GM19328 (cell line): ENCODE measurements around the gene FOXO4.
"Not testable (repeated sequence)": the region's sequence is repeated elsewhere in the genome, so short reads cannot be mapped to it uniquely, and the experiment has no call there.

Experiments used
- ATAC-seq: cut with Tn5 transposase; IDR thresholded peaks from one replicate; pipeline ENCODE4 v1.9.1; 2021; ENCODE audit warnings: mild to moderate bottlenecking, moderate library complexity; ENCODE audit not compliant: unreplicated experiment

FOXO4 gene

DNA sequence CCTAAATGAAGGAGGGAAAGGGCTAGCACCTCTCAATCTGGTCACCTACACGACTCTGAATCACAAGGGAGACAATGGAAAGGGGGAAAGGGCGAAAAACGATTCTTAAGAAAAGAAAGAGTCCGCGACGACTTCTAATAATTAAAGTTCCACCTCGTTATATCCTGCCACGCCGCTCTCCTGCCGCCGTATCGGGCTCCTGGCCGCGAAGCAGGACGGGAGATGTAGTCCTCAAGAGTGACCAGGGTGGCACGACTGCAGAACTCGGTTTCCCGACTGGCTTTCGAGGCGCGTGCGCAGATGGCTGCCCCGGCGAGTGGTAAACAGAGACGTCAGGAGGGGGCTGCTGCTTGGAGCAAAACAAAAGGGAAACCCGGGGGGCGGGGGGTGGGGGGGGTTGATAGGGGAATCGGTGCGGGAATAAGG lies at the start of gene FOXO4:
Gene FOXO4, plus strand, starts transcription at position 297 of the 426 bp plus-strand sequence. CDS start 678 bp downstream, outside the sequence.
- no peak for ATAC-seq

- ATAC-seq: not testable (repeated sequence)
Observed at GRCh38 chrX:71047891-71048290, 47.8 kb upstream of the FOXO4 start.

GRCh38 chrX:71052721-71053120 lies 42.9 kb upstream of the FOXO4 start:
- no peak for ATAC-seq

- no peak for ATAC-seq
Observed at GRCh38 chrX:71053217-71053621, 42.4 kb upstream of the FOXO4 start.

DNA sequence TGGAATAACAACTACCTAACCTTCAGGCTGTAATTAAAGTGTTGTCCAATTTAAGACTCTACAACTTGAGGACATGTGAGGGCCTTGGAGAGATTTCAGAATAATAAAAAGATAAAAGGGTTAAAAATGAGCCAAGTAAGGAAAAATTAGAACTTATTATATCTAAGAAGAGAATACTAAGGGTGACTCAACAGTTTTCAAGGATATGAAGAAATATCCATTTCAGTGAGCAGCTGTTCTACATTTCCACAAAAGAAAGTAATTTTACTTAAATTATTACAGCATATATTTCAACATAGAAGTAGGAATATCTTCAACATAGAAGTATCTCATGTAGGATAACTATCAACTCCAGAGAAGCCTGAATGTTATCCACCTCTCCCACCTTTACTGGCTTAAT lies 38.8 kb upstream of the FOXO4 start:
- no peak for ATAC-seq

- ATAC-seq: no peak
Observed at GRCh38 chrX:71057848-71058530, 37.7 kb upstream of the FOXO4 start.

- ATAC-seq: no peak
Observed at GRCh38 chrX:71060127-71060526, 35.5 kb upstream of the FOXO4 start.

- ATAC-seq: no peak
Observed at GRCh38 chrX:71067089-71067488, 28.6 kb upstream of the FOXO4 start.

GRCh38 chrX:71067712-71068043 lies 28.0 kb upstream of the FOXO4 start:
- no peak for ATAC-seq

DNA sequence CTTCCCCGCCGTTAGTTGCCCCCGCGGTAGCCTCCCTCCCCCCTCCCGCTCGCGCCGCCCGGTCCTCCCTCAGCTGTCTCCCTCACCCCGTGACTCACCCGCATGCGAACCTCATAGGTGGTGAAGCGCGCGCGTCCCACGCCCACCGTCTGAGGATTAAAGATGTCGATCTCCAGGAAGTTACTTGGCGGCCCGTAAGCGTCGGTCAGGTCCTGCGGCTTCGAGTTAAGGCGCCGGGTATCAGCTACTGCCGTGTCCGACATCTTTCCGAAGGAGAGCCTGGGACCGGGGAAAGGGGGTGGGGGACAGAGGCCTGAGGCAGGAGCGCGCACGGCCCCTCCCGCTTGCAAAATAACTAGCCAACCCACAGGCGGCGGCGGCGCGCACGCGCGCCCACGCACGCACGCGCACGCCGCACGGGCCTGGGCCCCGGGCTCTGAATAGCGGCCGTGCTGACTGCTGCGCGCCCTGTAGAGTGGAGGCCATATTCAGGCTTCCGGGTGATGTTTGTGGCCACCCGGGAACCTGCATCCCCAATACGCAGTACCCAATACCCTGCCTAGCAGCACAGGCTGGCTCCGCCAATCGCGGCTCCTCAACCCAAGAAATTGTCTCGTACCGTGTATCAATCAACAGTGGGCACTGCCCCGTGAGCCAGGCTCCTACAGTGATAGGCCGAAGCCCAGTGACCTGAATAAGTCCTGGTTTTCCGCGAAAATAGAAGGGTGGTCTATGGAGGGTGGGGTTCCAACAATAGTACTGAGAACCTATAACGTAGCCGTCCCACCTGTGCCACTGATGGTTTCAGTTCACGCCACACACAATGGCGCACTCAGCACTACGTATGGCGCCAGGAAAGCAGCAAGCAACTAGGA lies 27.4 kb upstream of the FOXO4 start, which contains the start of gene SNX12:
Gene SNX12, minus strand, starts transcription at position 291 of the 875 bp plus-strand sequence. Its CDS starts 28 bp downstream, at position 263.
- peak; percentile 92 for ATAC-seq

DNA sequence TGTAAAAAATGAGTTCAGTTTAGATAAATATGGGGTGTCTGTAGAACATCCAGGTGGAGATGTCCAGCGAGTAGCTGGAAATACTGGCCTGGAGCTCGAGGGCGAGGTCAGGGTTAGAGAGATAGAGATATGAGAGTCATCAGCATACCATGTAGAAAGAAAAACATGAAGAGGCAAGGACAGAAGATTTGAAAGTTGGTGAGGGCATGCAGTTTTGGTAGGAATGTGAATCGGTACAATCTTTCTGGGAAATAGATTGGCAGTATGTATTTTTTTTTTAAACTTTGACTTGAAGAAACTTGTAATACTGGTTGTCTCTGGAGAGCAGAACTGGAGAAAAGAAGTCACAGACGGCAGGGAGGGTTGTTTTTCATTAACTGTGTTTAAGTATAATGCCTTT lies 25.1 kb upstream of the FOXO4 start:
- no peak for ATAC-seq

DNA sequence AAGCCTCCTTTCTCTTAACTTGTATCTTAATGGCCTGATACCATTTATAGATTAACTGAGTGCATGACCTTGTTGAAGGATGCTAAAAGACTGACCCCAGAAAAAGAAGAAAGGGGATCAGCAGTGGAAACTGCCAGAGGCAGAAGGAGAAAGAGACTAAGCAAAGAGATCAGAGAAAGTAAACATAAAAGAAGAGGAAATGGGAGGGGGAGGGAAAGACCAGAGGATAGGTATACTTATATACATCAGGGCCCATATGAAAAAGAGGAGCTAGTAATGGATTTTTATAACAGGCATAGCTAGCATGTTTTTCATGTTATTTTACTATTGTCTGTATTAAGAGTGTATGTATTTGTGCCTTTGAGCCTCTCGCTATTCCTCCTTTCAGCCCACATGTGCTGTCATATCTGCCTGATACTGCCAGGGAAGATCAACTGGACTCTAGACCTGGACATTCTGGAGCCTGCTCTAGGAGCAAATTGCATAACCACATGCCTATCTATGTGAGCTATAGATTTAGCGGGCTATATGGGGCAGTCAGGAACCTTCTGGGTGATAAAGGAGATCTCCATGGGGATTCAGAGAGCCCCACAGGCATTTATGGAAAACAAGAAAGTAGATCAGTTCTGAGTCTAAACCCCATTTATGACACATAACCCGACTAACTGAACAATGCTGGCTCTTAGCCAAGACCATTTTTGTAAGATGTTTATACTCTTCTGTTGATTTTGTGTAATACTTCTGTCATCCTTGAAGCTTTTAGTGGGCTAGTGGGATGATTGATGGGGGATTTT lies 14.1 kb upstream of the FOXO4 start:
- ATAC-seq: no peak

GRCh38 chrX:71082124-71082647 lies 13.5 kb upstream of the FOXO4 start:
- ATAC-seq: no peak

DNA sequence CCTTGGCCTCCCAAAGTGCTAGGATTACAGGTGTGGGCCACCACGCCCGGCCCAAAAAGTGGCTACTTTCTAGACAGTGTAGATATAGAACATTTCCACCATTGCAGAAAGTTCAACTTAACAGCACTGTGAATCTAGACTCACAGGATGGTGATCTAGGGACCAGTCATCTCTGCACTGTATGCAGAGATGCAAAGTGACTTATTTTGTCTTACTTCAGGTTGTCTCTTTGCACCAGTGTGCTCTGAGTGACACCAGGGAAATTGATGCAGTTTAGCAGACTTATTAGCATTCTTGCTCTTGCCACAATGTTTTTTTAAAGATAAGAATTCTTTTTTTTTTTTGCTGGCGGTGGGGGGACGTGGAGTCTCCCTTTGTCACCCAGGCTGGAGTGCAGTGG lies 12.8 kb upstream of the FOXO4 start:
- ATAC-seq: no peak

- no peak for ATAC-seq
Observed at GRCh38 chrX:71085900-71086299, 9.8 kb upstream of the FOXO4 start.

GRCh38 chrX:71091263-71091662 lies 4.4 kb upstream of the FOXO4 start:
- no peak for ATAC-seq

GRCh38 chrX:71095033-71095432 lies 618 bp upstream of the FOXO4 start:
- ATAC-seq: no peak

DNA sequence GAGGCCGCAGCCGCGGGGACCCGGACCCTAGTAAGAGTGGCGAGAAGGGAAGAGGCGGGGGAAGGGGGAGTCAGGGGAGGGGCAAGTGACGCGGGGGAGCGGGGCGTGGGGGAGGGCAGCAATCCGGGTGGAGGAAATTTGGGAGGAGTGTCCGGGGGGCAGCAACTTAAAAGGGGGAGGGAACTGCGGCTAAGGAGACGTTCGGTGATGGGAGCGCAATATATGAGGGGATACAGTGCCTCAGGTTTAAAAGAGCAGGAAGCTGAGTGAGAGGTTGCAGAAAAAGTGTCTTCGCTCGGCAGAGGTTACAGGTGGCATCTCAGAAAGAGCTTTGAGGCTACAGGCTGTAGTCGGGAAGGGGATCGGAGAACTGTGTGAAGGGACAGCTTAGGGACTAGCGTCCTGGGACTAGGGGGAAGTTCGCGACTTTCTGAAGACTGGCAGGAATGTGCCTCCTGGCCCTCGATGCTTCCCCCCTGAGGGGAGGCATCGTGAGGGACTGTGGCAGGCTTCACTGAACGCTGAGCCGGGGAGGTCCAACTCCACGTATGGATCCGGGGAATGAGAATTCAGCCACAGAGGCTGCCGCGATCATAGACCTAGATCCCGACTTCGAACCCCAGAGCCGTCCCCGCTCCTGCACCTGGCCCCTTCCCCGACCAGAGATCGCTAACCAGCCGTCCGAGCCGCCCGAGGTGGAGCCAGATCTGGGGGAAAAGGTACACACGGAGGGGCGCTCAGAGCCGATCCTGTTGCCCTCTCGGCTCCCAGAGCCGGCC lies 519 bp downstream of the FOXO4 start:
- ATAC-seq: no peak

DNA sequence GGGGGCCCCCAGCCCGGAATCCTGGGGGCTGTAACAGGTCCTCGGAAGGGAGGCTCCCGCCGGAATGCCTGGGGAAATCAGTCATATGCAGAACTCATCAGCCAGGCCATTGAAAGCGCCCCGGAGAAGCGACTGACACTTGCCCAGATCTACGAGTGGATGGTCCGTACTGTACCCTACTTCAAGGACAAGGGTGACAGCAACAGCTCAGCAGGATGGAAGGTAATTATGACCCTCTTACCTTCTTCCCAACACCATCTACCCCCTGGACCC lies 1.0 kb downstream of the FOXO4 start:
- no peak for ATAC-seq

DNA sequence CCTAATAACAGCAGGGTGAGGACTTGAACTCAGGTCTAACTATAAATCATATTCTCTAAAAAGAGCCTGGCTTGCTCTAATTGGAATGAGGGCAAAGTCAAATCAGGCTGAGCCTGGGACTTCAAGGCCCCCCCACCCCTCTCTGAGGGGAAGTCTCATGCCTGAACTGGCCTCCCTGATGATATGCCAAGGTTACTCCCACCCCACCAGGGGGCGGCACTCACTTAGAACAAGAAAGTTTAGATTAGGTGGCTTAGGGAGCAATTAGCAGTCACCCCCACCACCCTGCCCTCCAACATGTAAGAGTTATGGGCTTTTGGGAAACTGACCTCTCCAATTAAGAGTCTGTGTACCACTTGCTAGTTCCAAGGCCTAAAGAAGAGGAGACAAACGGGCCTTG lies 2.7 kb downstream of the FOXO4 start:
- no peak for ATAC-seq
